K562 (cell line): Measurements from ENCODE around the gene DIP2C. TPM values are rescaled to one million over a fixed set of nuclear protein-coding genes. Genes with fewer than 3 reads are reported as not detected.

Experiments
- ATAC-seq: fragments of 200-7000 bp; cut with Tn5 transposase; 3 replicates; pipeline ENCODE4 v1.9.1; 2020; ENCODE audit warnings: moderate library complexity
- BruUV-seq: library from RNA; stranded (reverse); fragments of 400-500 nt; replicated peaks from 2 replicates; lab custom pipeline; 2021; lab: Mats Ljungman, UMichigan
- CTCF ChIA-PET: fragments of 300-600 bp; formaldehyde crosslinking; extraction: SDS; loops from one replicate; lab custom pipeline; 2021; ENCODE audit warnings: low intra/inter-chr PET ratio; lab: Yijun Ruan, JAX
- POLR2A ChIA-PET: fragments of 300-600, 350-650 bp; sonication (Branson Sonifier 250); formaldehyde crosslinking; extraction: SDS; loops from one replicate; lab custom pipeline; 2021; ENCODE audit warnings: antibody characterized with exemption, inconsistent platforms; lab: Yijun Ruan, JAX
- DNase-seq, 4 experiments: peaks; one replicate each; pipeline versions ENCODE4 v3.0.0 to v3.0.0-alpha.2; 2011 to 2018; ENCODE audit warnings: low spot score in 3 of 4, mixed read lengths in 3 of 4; ENCODE audit errors: extremely low read depth in 1 of 4
- FAIRE-seq: peaks from 2 replicates; lab custom pipeline; 2011; peaks lifted over from hg19 to GRCh38; lab: Jason Lieb, UNC
- H2AFZ ChIP-seq: 2 replicates; pipeline ENCODE4 v1.6.0; 2011; ENCODE audit warnings: low read depth, low read length, control low read depth, inconsistent platforms
- H3K27ac ChIP-seq: fragments of 200-600 bp; 3 replicates; pipeline ENCODE4 v1.8.0; 2011; ENCODE audit warnings: low read depth, mild to moderate bottlenecking, control low read depth, inconsistent platforms, low read length, moderate library complexity, mixed read lengths; ENCODE audit errors: extremely low read depth
- H3K27me3 ChIP-seq, 2 experiments: fragments of 300-600 bp in 1 of 2; 2 replicates in 1 of 2; 3 replicates in 1 of 2; pipeline versions ENCODE4 v1.6.0 to v1.8.0; 2011; ENCODE audit warnings: inconsistent platforms in 2 of 2, low read length in 2 of 2, mild to moderate bottlenecking in 1 of 2, mixed read lengths in 1 of 2, moderate library complexity in 1 of 2; ENCODE audit not compliant: control insufficient read depth in 2 of 2, insufficient read depth in 2 of 2
- H3K36me3 ChIP-seq: fragments of 300-600 bp; 3 replicates; pipeline ENCODE4 v1.8.0; 2011; ENCODE audit warnings: mild to moderate bottlenecking, low read length, inconsistent platforms; ENCODE audit not compliant: control insufficient read depth, insufficient read depth
- H3K4me1 ChIP-seq, 2 experiments: fragments of 200-600 bp in 1 of 2; replicated peaks in 1 of 2; 2 replicates in 1 of 2; 3 replicates in 1 of 2; pipeline versions ENCODE4 v1.5.1 to v1.8.0; 2011; ENCODE audit warnings: inconsistent platforms in 2 of 2, low read length in 2 of 2, mild to moderate bottlenecking in 1 of 2, mixed read lengths in 1 of 2, moderate library complexity in 1 of 2; ENCODE audit not compliant: control insufficient read depth in 2 of 2, insufficient read depth in 2 of 2
- H3K4me2 ChIP-seq: 2 replicates; pipeline ENCODE4 v1.6.1; 2011; ENCODE audit warnings: low read length, control low read depth, inconsistent platforms, mixed read lengths; ENCODE audit not compliant: insufficient read depth
- H3K4me3 ChIP-seq: fragments of 200-600 bp; sonication (generic), shearing (Covaris generic); 2 replicates; pipeline ENCODE4 v1.5.1; 2016; ENCODE audit warnings: control low read depth, inconsistent platforms
- H3K79me2 ChIP-seq: fragments of 200-600 bp; 3 replicates; pipeline ENCODE4 v1.8.0; 2011; ENCODE audit warnings: low read length, inconsistent platforms; ENCODE audit not compliant: control insufficient read depth, insufficient read depth
- H3K9ac ChIP-seq, 2 experiments: 2 replicates each; pipeline versions ENCODE4 v1.6.0 to v1.6.1; 2011; ENCODE audit warnings: low read depth in 2 of 2, low read length in 2 of 2, control low read depth in 1 of 2, inconsistent platforms in 1 of 2, mild to moderate bottlenecking in 1 of 2, mixed read lengths in 1 of 2; ENCODE audit not compliant: insufficient read depth in 1 of 2
- H3K9me1 ChIP-seq: one replicate; pipeline ENCODE4 v1.6.0; 2011; ENCODE audit warnings: inconsistent platforms, mild to moderate bottlenecking, low read length, moderate library complexity; ENCODE audit not compliant: control insufficient read depth, insufficient read depth
- H3K9me3 ChIP-seq: replicated peaks from 2 replicates; pipeline ENCODE4 v1.5.1; 2011; ENCODE audit warnings: low read depth, low read length, inconsistent platforms; ENCODE audit not compliant: control insufficient read depth, insufficient read depth
- H4K20me1 ChIP-seq: replicated peaks from 2 replicates; pipeline ENCODE4 v1.6.1; 2011; ENCODE audit warnings: low read length, inconsistent platforms, mixed read lengths; ENCODE audit not compliant: control insufficient read depth, insufficient read depth
- CXXC5 ChIP-seq: fragments of 250-450 bp; sonication (Bioruptor Pico); IDR thresholded peaks from 2 replicates; pipeline ENCODE4 v1.8.0; 2022; ENCODE audit warnings: inconsistent platforms, mild to moderate bottlenecking, moderate library complexity
- DEAF1 ChIP-seq: fragments of 450-650 bp; formaldehyde crosslinking; IDR thresholded peaks from 2 replicates; pipeline ENCODE4 v1.4.0; 2020; ENCODE audit warnings: mild to moderate bottlenecking, moderate library complexity
- ETV5 ChIP-seq: sonication (generic); formaldehyde crosslinking; IDR thresholded peaks from 2 replicates; pipeline ENCODE4 v1.4.0; 2020; ENCODE audit warnings: low read depth, mild to moderate bottlenecking, missing genetic modification reagents
- KLF16 ChIP-seq: IDR thresholded peaks from 2 replicates; pipeline ENCODE4 v1.6.1; 2016; ENCODE audit warnings: antibody characterized with exemption
- NCOA4 ChIP-seq: fragments of 450-650 bp; IDR thresholded peaks from 2 replicates; pipeline ENCODE4 v1.6.1; 2018; ENCODE audit warnings: mild to moderate bottlenecking; ENCODE audit not compliant: partially characterized antibody
- PBX2 ChIP-seq, 2 experiments: IDR thresholded peaks in 1 of 2; conservative IDR thresholded peaks in 1 of 2; 2 replicates each; pipeline ENCODE4 v1.6.1; 2016; ENCODE audit warnings: low read depth in 2 of 2, mild to moderate bottlenecking in 1 of 2, missing compliant biosample characterization in 1 of 2, missing genetic modification characterization in 1 of 2, moderate library complexity in 1 of 2
- SMC3 ChIP-seq: conservative IDR thresholded peaks from 2 replicates; pipeline ENCODE4 v1.6.1; 2011; ENCODE audit warnings: low read depth, low read length, improper control_type of control experiment; ENCODE audit not compliant: insufficient read depth
- STAG1 ChIP-seq: sonication (generic); formaldehyde crosslinking; IDR thresholded peaks from 2 replicates; pipeline ENCODE4 v1.5.0; 2020; ENCODE audit warnings: missing genetic modification reagents, borderline replicate concordance
- WHSC1 ChIP-seq: IDR thresholded peaks from one replicate; pipeline ENCODE4 v1.6.1; 2012; ENCODE audit warnings: low read length, control low read depth, inconsistent platforms
- ZFX ChIP-seq: sonication (generic); formaldehyde crosslinking; IDR thresholded peaks from 2 replicates; pipeline ENCODE4 v1.8.0; 2022; ENCODE audit warnings: mild to moderate bottlenecking, missing genetic modification reagents, moderate library complexity
- WGBS: fragments of 100-300 bp; shearing (Covaris generic); methylation state at CpG from one replicate; pipeline ENCODE4 v1.1.6; 2016; ENCODE audit warnings: low coverage, mixed read lengths; ENCODE audit not compliant: insufficient coverage; ENCODE audit errors: missing lambda C conversion rate; 5-methylcytosine and 5-hydroxymethylcytosine counted together
- in situ Hi-C: fragments of 300-500 bp; cut with MboI; formaldehyde crosslinking; loops from 4 replicates; pipeline ENCODE4 v1.15.0; 2018; ENCODE audit warnings: inconsistent platforms, mixed read lengths
- intact Hi-C: fragments of 100-400 bp; cut with micrococcal nuclease; formaldehyde crosslinking; loops from 2 replicates; pipeline ENCODE4 v1.14.2; 2022
- polyA plus RNA-seq, 8 experiments: library from polyadenylated mRNA; depleted of rRNA in 4 of 8; stranded (reverse) in 5 of 8; unstranded in 3 of 8; fragments of >200 nt; fragmentation: Nextera tagmentation in 2 of 8; fragmentation: Illumina TruSeq in 1 of 8; extraction: Ambion mirVana in 2 of 8; extraction: Trizol in 1 of 8; gene quantifications; 2 replicates each; pipeline versions ENCODE4 v1.2.1 to v1.2.3, GENCODE V29; 2011 to 2014; ENCODE audit warnings: inconsistent platforms in 1 of 8, missing spikeins in 1 of 8
- total RNA-seq, 7 experiments: library from RNA; depleted of rRNA in 6 of 7; stranded (reverse); fragments of >200 nt in 6 of 7; fragmentation: Illumina TruSeq in 2 of 7; extraction: Trizol in 2 of 7; gene quantifications; 2 replicates each; pipeline versions ENCODE4 v1.2.1 to v1.2.3, GENCODE V29; 2011 to 2021; ENCODE audit warnings: low replicate concordance in 1 of 7
- TF ChIP-seq, protein P1 (sequence below): fragments of 250-450 bp; sonication (Bioruptor Pico); IDR thresholded peaks from 2 replicates; pipeline ENCODE4 v1.6.1; 2021; ENCODE audit warnings: mild to moderate bottlenecking

DIP2C gene
- total and polyA plus RNA-seq, 9 of the 15 experiments (the other 6 are each of a cell fraction or from before 2014, with no cell fraction given), result 0.01 TPM; not detected in 8

DNA sequence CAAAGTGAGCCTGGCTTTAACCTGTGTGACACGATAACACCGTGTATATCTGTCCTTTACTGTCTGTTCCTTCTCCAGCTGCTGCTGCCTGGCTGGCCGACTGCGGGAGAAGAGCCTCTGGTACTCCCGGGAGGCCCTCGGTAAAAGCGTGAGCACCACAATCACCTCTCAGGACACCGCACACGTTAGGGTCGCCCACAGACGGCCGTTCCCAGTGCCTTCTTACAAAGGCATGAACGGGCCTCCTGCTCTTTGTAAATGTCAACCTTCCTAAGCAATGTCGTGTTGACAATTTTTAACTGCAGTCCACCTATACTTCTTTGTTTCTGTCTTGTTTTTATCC, 177.6 kb downstream of the DIP2C start (continued):
- TF ChIP-seq STAG1 (CRISPR knock-in tag), result no peak

DNA sequence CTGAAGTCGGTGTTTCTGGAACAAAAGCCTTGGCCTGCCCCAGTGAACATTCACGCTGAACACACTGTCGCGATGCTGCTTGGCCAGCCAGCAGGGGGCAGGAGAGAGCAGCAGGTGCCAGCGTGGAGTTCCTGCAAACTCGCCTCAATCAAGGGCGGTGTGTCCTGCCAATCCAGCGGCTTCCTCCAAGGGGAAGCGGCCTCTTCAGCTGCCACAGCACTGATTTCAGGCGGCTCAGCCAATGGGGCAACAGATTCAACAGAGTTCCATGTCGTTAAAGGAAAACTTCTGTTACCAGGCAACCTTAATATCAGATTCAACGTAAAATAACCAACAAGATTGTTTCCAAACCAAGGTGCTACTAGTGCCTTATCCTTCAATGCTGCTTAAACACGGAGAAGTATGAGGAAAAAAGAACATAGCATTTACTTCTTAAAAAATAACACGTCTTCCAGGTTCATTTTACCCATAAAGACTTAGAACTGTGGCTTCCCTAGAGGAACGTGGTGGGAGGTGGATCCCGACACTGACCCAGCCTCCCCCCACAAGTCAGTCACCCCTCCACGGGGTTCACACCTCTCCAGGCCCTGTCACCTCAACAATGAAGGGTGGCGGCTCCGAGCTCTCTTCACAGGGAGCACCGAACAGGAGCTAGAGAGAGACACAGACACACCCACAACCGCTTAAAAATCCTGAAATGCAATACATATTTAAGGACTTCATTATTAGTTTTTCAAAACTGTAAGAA, 178.2 kb downstream of the DIP2C start:
- BruUV-seq, result no TSS peak
- ATAC-seq (peak; percentile 97), DNase-seq (peak; percentile 73 to 84 (median 80)), FAIRE-seq (peak; percentile 92)
- peaks cover 39 to 73% of the 10 kb centered on the region in 2 experiments; a peak in 4 of 5 replicates for H3K27me3 ChIP-seq
- ChIA-PET CTCF (interaction anchor here (0.7 to 2.4 kb wide), 3 partner anchors 74 to 1421 kb away, joined by 3 to 9 read pairs (median 3); no protein-coding TSS in a partner anchor), POLR2A (no interaction called here)
- in situ Hi-C loops, result no loop called here
- no peaks in the 10 kb centered on the region for H3K9me3 ChIP-seq
- H3K4me3 ChIP-seq, result no peak overlapping the region
- intact Hi-C loops, result loop anchor here (1.0 kb wide), 1 partner anchor 278 kb away; no protein-coding TSS in a partner anchor
- H3K9ac ChIP-seq, result no peak overlapping the region
- H3K4me2 ChIP-seq, result no peak overlapping the region
- H4K20me1 ChIP-seq, result no peaks in the 10 kb centered on the region
- H3K9me1 ChIP-seq, result no peaks in the 10 kb centered on the region
- no peak overlapping the region for H3K27ac ChIP-seq
- peaks cover 0 to 3% of the 10 kb centered on the region in 2 experiments; a peak in 1 of 5 replicates for H3K4me1 ChIP-seq
- H3K36me3 ChIP-seq, result no peaks in the 10 kb centered on the region
- whole genome bisulfite sequencing, result 3% methylated on average over 20 of the region's 21 CpGs
- no peak overlapping the region for H2AFZ ChIP-seq
- no peaks in the 10 kb centered on the region for H3K79me2 ChIP-seq
- TF ChIP-seq SMC3 (peak; percentile 80), DEAF1 (CRISPR knock-in tag) (peak; percentile 53; the same call in 1 of the 2 replicates), NCOA4 (no peak), ZFX (no peak), ETV5 (no peak), KLF16 (0 out of 2 replicates have a peak, but pooled peaks have one; percentile 43), CXXC5 (CRISPR knock-in tag) (0 out of 2 replicates have a peak, but pooled peaks have one; percentile 29), WHSC1 (no peak), PBX2 (CRISPR knock-in tag; IDR thresholded peaks at IDR 0.05; ENCODE audit: low read depth) (no peak), PBX2 (tag; conservative IDR thresholded peaks at IDR 0.05; ENCODE audit: low read depth) (0 out of 2 replicates have a peak, but pooled peaks have one; percentile 10)
- TF ChIP-seq, protein P1, sequence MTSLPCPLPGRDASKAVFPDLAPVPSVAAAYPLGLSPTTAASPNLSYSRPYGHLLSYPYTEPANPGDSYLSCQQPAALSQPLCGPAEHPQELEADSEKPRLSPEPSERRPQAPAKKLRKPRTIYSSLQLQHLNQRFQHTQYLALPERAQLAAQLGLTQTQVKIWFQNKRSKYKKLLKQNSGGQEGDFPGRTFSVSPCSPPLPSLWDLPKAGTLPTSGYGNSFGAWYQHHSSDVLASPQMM, result no peak
